ENCODE results near the gene GON4L.

GRCh38 chr1:155793213-155793612 lies 63.8 kb downstream of the GON4L start:
- TF ChIP-seq, protein P1, sequence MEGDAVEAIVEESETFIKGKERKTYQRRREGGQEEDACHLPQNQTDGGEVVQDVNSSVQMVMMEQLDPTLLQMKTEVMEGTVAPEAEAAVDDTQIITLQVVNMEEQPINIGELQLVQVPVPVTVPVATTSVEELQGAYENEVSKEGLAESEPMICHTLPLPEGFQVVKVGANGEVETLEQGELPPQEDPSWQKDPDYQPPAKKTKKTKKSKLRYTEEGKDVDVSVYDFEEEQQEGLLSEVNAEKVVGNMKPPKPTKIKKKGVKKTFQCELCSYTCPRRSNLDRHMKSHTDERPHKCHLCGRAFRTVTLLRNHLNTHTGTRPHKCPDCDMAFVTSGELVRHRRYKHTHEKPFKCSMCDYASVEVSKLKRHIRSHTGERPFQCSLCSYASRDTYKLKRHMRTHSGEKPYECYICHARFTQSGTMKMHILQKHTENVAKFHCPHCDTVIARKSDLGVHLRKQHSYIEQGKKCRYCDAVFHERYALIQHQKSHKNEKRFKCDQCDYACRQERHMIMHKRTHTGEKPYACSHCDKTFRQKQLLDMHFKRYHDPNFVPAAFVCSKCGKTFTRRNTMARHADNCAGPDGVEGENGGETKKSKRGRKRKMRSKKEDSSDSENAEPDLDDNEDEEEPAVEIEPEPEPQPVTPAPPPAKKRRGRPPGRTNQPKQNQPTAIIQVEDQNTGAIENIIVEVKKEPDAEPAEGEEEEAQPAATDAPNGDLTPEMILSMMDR (tag by site-specific recombination; IDR thresholded peaks at IDR 0.05), result no peak
- TF ChIP-seq SP2 (tag by site-specific recombination; IDR thresholded peaks at IDR 0.05) (no peak), ZNF776 (tag by site-specific recombination; IDR thresholded peaks at IDR 0.05; ENCODE audit: borderline replicate concordance) (no peak), ZXDB (tag by site-specific recombination; IDR thresholded peaks at IDR 0.05) (no peak), HOXD13 (CRISPR knock-in tag; IDR thresholded peaks at IDR 0.05; ENCODE audit: borderline replicate concordance) (no peak), REST (tag by site-specific recombination; IDR thresholded peaks at IDR 0.05) (no peak), ZNF146 (tag by site-specific recombination; IDR thresholded peaks at IDR 0.05) (no peak), ZNF223 (tag by site-specific recombination; IDR thresholded peaks at IDR 0.05) (no peak), ZNF777 (tag by site-specific recombination; IDR thresholded peaks at IDR 0.05; ENCODE audit: borderline replicate concordance) (no peak), EGR2 (tag by site-specific recombination; IDR thresholded peaks at IDR 0.05; ENCODE audit: low read depth) (no peak)
- TF ChIP-seq, protein P2, sequence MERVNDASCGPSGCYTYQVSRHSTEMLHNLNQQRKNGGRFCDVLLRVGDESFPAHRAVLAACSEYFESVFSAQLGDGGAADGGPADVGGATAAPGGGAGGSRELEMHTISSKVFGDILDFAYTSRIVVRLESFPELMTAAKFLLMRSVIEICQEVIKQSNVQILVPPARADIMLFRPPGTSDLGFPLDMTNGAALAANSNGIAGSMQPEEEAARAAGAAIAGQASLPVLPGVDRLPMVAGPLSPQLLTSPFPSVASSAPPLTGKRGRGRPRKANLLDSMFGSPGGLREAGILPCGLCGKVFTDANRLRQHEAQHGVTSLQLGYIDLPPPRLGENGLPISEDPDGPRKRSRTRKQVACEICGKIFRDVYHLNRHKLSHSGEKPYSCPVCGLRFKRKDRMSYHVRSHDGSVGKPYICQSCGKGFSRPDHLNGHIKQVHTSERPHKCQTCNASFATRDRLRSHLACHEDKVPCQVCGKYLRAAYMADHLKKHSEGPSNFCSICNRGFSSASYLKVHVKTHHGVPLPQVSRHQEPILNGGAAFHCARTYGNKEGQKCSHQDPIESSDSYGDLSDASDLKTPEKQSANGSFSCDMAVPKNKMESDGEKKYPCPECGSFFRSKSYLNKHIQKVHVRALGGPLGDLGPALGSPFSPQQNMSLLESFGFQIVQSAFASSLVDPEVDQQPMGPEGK (tag by site-specific recombination; IDR thresholded peaks at IDR 0.05), result no peak
- TF ChIP-seq, protein P3, sequence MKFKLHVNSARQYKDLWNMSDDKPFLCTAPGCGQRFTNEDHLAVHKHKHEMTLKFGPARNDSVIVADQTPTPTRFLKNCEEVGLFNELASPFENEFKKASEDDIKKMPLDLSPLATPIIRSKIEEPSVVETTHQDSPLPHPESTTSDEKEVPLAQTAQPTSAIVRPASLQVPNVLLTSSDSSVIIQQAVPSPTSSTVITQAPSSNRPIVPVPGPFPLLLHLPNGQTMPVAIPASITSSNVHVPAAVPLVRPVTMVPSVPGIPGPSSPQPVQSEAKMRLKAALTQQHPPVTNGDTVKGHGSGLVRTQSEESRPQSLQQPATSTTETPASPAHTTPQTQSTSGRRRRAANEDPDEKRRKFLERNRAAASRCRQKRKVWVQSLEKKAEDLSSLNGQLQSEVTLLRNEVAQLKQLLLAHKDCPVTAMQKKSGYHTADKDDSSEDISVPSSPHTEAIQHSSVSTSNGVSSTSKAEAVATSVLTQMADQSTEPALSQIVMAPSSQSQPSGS (tag by site-specific recombination; IDR thresholded peaks at IDR 0.05; ENCODE audit: low read depth), result no peak

All from HEK293 (cell line).